ENCODE data around the gene CHI3L2.

DNA sequence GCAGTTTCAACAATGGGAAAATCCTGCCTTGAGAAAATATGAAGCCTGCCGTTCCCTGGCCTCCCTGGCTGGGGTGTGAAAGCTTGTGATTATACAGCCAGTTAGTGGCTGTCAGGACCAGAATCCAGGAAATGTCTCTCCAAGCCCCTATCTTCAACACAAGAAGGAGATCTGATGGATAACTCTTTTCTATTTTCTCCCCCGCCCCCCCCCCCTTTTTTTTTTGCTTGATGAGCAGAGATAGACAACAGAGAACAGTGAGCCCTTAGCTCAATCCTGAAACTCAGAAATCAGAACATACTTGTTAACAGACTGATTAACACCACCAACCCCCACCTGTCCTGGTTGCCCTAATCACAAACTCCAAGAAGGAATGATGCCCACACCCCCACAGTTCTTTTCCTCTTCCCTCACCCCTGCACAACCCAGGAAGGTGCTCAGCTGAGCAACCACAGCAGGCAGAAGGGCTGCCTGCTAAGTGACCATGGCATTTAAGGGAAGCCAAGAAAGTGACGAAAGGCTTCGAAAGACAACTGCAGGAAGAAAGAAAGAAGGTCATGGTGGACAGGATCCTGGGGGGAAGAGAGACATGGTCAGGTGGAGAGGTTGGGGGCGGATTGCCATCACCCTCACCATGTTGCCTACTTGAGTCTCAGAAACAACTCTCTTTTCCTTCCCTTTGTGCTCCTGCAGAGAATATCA lies 14.7 kb upstream of the CHI3L2 start:
- TF ChIP-seq, protein P1, sequence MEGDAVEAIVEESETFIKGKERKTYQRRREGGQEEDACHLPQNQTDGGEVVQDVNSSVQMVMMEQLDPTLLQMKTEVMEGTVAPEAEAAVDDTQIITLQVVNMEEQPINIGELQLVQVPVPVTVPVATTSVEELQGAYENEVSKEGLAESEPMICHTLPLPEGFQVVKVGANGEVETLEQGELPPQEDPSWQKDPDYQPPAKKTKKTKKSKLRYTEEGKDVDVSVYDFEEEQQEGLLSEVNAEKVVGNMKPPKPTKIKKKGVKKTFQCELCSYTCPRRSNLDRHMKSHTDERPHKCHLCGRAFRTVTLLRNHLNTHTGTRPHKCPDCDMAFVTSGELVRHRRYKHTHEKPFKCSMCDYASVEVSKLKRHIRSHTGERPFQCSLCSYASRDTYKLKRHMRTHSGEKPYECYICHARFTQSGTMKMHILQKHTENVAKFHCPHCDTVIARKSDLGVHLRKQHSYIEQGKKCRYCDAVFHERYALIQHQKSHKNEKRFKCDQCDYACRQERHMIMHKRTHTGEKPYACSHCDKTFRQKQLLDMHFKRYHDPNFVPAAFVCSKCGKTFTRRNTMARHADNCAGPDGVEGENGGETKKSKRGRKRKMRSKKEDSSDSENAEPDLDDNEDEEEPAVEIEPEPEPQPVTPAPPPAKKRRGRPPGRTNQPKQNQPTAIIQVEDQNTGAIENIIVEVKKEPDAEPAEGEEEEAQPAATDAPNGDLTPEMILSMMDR (IDR thresholded peaks at IDR 0.05), result no peak
- no peak for TF ChIP-seq POLR2A (IDR thresholded peaks at IDR 0.05)
